Measurements from ENCODE around the gene PCDHA10. TPM values are rescaled to one million over a fixed set of nuclear protein-coding genes. Genes with fewer than 3 reads are reported as not detected.

PCDHA10 gene
- total and polyA plus RNA-seq, 2 of the 4 experiments (the other 2 are of a cell fraction): under 0.01 to 0.02 TPM

DNA sequence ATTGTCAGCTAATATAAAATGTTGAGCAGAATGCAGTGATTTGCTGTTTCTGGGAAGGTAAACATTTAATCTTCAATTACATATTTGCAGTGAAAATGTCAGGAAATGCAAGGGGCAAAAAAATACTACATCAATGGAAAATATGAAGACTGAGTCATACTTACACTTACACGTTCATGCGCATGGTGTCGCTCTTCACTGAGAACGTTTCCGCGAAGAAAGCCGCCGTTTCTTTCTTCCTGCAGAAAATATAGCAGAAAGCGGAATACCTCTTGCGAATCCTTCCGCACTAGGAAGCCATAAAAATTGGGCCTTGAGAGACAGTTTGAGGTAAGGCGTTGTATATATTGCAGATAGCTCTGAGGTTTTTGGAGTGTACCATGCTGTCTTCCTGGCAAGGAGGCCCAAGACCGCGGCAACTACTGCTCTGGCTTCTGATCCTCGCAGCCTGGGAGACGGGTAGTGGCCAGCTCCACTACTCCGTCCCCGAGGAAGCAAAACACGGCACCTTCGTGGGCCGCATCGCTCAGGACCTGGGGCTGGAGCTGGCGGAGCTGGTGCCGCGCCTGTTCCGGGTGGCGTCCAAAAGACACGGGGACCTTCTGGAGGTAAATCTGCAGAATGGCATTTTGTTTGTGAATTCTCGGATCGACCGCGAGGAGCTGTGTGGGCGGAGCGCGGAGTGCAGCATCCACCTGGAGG is 26.3 kb downstream of the PCDHA10 start, which contains the start of gene PCDHA13:
PCDHA13 (plus strand) TSS at position 236 of the 702 bp plus-strand sequence; CDS start at position 381, 145 bp downstream.
- dilution Hi-C loops (cut with HindIII; ENCODE audit: low sequenced_read_pairs, unreplicated experiment): no loop called here
- Histone ChIP-seq H3K9me3 (ENCODE audit: control insufficient read depth, insufficient read depth, low read length) (peaks cover 28% of the 10 kb centered on the region), H3K18ac (ENCODE audit: low read depth, low read length) (no peak within 1 kb of the TSS), H3K27ac (ENCODE audit: insufficient read depth, low read length) (no peak within 1 kb of the TSS), H3K27me3 (ENCODE audit: control insufficient read depth, insufficient read depth, low read length) (no peaks in the 10 kb centered on the region), H3K9me1 (ENCODE audit: insufficient read depth, low read length) (no peaks in the 10 kb centered on the region), H2AK5ac (ENCODE audit: low read depth, low read length) (no peak within 1 kb of the TSS), H3K79me1 (ENCODE audit: low read depth in 1 of 2, low read length in 2 of 2) (no peaks in the 10 kb centered on the region), H4K91ac (ENCODE audit: insufficient read depth, low read depth, low read length) (no peak within 1 kb of the TSS), H2BK15ac (ENCODE audit: low read depth, low read length) (no peak within 1 kb of the TSS), H2AK9ac (replicated peaks; ENCODE audit: low read depth, low read length, poor library complexity) (no peak within 1 kb of the TSS), H2BK20ac (ENCODE audit: low read depth, low read length) (no peak within 1 kb of the TSS), H3K9ac (ENCODE audit: low read depth, low read length) (no peak within 1 kb of the TSS), H4K20me1 (ENCODE audit: insufficient read depth, low read length) (no peaks in the 10 kb centered on the region), H3K4me2 (ENCODE audit: low read depth, low read length) (no peak within 1 kb of the TSS), H2BK5ac (ENCODE audit: low read depth, low read length, poor library complexity, severe bottlenecking) (no peak within 1 kb of the TSS), H3K4me3 (ENCODE audit: insufficient read depth, low read depth, low read length) (no peak within 1 kb of the TSS), H3K36me3 (ENCODE audit: control insufficient read depth, insufficient read depth, low read length) (no peaks in the 10 kb centered on the region), H2AFZ (replicated peaks; ENCODE audit: low read length, poor library complexity) (no peak within 1 kb of the TSS), H4K8ac (ENCODE audit: low read depth in 2 of 2, low read length in 2 of 2) (no peak within 1 kb of the TSS), H3K23ac (ENCODE audit: low read depth, low read length) (no peak within 1 kb of the TSS), H3K14ac (replicated peaks; ENCODE audit: low read depth, low read length) (no peak within 1 kb of the TSS), H2BK120ac (ENCODE audit: low read depth, low read length) (no peak within 1 kb of the TSS), H4K5ac (ENCODE audit: low read depth, low read length) (no peak within 1 kb of the TSS), H3K4me1 (ENCODE audit: control insufficient read depth, insufficient read depth, low read length) (no peaks in the 10 kb centered on the region), H3K4ac (ENCODE audit: low read depth, low read length) (no peak within 1 kb of the TSS), H3K56ac (ENCODE audit: extremely low read depth, insufficient read depth, low read length) (no peak within 1 kb of the TSS)
- TF ChIP-seq BHLHE40 (IDR thresholded peaks at IDR 0.05; ENCODE audit: low read depth, low read length): no peak
- no peak for TF ChIP-seq MAFK (IDR thresholded peaks at IDR 0.05; ENCODE audit: low read depth, low read length)
- TF ChIP-seq NFE2L2 (IDR thresholded peaks at IDR 0.05; ENCODE audit: low read depth, low read length): no peak
- TF ChIP-seq, protein P1, sequence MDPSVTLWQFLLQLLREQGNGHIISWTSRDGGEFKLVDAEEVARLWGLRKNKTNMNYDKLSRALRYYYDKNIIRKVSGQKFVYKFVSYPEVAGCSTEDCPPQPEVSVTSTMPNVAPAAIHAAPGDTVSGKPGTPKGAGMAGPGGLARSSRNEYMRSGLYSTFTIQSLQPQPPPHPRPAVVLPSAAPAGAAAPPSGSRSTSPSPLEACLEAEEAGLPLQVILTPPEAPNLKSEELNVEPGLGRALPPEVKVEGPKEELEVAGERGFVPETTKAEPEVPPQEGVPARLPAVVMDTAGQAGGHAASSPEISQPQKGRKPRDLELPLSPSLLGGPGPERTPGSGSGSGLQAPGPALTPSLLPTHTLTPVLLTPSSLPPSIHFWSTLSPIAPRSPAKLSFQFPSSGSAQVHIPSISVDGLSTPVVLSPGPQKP (IDR thresholded peaks at IDR 0.05; ENCODE audit: borderline replicate concordance, low read depth, low read length): no peak
- TF ChIP-seq CHD1 (IDR thresholded peaks at IDR 0.05; ENCODE audit: low read depth, low read length): no peak
- no peak for TF ChIP-seq SMC3 (IDR thresholded peaks at IDR 0.05; ENCODE audit: low read depth, low read length)
- no peak for TF ChIP-seq RFX5 (IDR thresholded peaks at IDR 0.05; ENCODE audit: low read depth, low read length)
- no peak for TF ChIP-seq POLR2A (IDR thresholded peaks at IDR 0.05; ENCODE audit: low read depth, low read length)
- ATAC-seq (ENCODE audit: low read depth): no peak
- ChIA-PET POLR2A (ENCODE audit: unreplicated experiment) (no interaction called here), CTCF (no interaction called here)
- BruUV-seq (replicated peaks): no TSS peak
- intact Hi-C loops (cut with micrococcal nuclease): no loop called here
- WGBS, 2 experiments (ENCODE audit: extremely low coverage in 2 of 2, insufficient read length in 1 of 2): 17% methylated on average over 3 of the region's 35 CpGs; no CpG with 5 or more reads in 1 of the 2 experiments
- no peak for DNase-seq
- in situ Hi-C loops (cut with MboI; ENCODE audit: low sequenced_read_pairs): no loop called here
